Choroid plexus epithelial cell (primary cell): Measurements from ENCODE around the gene KRT4.

Experiments
- DNase-seq: peaks from one replicate; pipeline ENCODE4 v3.0.0-alpha.2; 2010; ENCODE audit warnings: low read depth
- H3K4me3 ChIP-seq: 2 replicates; pipeline ENCODE4 v1.5.1; 2011; ENCODE audit warnings: low read depth, mild to moderate bottlenecking, control low read depth, low read length, moderate library complexity
- TF ChIP-seq, protein P1 (sequence below): conservative IDR thresholded peaks from 2 replicates; pipeline ENCODE4 v1.5.1; 2011; ENCODE audit warnings: low read depth, mild to moderate bottlenecking, control low read depth, inconsistent platforms, low read length, moderate library complexity

KRT4 gene

GRCh38 chr12:52769946-52770345, 44.0 kb downstream of the KRT4 start:
- DNase-seq = no peak
- no peak overlapping the region for H3K4me3 ChIP-seq
- TF ChIP-seq, protein P1, sequence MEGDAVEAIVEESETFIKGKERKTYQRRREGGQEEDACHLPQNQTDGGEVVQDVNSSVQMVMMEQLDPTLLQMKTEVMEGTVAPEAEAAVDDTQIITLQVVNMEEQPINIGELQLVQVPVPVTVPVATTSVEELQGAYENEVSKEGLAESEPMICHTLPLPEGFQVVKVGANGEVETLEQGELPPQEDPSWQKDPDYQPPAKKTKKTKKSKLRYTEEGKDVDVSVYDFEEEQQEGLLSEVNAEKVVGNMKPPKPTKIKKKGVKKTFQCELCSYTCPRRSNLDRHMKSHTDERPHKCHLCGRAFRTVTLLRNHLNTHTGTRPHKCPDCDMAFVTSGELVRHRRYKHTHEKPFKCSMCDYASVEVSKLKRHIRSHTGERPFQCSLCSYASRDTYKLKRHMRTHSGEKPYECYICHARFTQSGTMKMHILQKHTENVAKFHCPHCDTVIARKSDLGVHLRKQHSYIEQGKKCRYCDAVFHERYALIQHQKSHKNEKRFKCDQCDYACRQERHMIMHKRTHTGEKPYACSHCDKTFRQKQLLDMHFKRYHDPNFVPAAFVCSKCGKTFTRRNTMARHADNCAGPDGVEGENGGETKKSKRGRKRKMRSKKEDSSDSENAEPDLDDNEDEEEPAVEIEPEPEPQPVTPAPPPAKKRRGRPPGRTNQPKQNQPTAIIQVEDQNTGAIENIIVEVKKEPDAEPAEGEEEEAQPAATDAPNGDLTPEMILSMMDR = no peak

- TF ChIP-seq, protein P1 = no peak
- no peak for DNase-seq
- H3K4me3 ChIP-seq = no peak overlapping the region
Measured at GRCh38 chr12:52769354-52769753, 44.6 kb downstream of the KRT4 start.

- no peak overlapping the region for H3K4me3 ChIP-seq
- TF ChIP-seq, protein P1 = no peak
- no peak for DNase-seq
Measured at GRCh38 chr12:52768479-52769200, 45.3 kb downstream of the KRT4 start.

GRCh38 chr12:52767427-52767826, 46.5 kb downstream of the KRT4 start:
- no peak overlapping the region for H3K4me3 ChIP-seq
- TF ChIP-seq, protein P1 = no peak
- DNase-seq = no peak

GRCh38 chr12:52767020-52767379, 46.9 kb downstream of the KRT4 start:
- no peak for DNase-seq

DNA sequence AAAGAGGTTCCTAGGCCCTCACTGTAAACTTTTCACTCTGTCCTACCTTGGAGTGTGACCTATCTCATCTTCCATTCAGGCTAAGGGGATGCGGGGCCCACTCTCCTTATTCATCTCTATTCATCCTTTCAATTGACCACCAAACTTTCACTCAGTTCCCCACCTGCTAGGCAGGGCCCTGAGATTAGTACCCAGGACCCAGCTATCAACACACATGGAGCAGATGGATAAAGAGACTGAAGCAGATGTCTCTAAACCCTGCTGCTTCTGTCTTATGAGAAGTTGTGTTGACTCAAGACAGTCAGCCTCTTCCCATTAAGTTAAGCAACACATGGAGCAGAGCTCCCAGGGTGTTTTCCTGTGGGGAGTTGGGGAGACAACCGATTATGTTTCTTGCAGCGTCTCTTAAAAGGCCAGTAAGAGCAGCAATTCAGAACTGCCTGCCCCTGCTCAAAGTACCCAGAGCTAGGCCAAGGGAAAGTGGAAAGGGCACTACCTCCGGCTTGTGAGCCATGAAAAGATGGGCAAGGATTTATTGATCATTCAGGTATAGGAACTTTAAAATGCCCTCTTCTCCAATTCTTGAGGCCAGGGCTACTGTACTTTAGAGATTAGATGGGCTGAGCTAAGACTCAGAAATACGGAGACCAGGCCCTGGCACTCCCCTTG, 47.4 kb downstream of the KRT4 start:
- no peak for DNase-seq
- H3K4me3 ChIP-seq = no peak overlapping the region
- TF ChIP-seq, protein P1 = no peak

More at GRCh38 chr12:52767020-52767379, 46.9 kb downstream of the KRT4 start:
- no peak overlapping the region for H3K4me3 ChIP-seq
- TF ChIP-seq, protein P1 = no peak

DNA sequence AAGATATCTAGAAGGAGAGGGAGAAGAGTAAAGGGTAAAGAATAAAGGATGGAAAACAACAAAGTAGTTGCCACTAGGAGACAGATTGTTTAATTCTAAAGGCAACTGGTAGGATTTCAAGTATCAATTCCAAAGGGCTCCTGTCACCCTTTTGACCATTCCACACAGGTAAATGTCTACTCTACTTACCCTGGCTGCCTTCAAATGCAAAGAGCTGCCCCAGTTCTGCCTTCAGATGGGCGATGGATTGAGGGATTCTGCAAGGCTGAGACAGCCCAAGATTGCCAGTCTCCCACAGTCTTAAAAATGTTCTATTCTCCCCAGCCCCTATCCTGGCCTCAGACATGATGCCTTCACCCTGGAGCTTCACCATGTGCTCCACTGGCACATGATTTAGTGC, 48.2 kb downstream of the KRT4 start:
- H3K4me3 ChIP-seq = no peak overlapping the region
- TF ChIP-seq, protein P1 = no peak
- no peak for DNase-seq
